H1 (cell line): Measurements from ENCODE around the gene GRIN2C. TPM values are rescaled to one million over a fixed set of nuclear protein-coding genes. Genes with fewer than 3 reads are reported as not detected.

ENCODE experiments used
- CTCF ChIA-PET: fragments of 300-600 bp; sonication (Branson Sonifier 250); formaldehyde crosslinking; loops from one replicate; lab custom pipeline; 2021; ENCODE audit not compliant: partially characterized antibody; lab: Charles Lee
- POLR2A ChIA-PET: fragments of 300-600 bp; sonication (Branson Sonifier 250); formaldehyde crosslinking; loops from one replicate; lab custom pipeline; 2021; ENCODE audit warnings: inconsistent platforms; ENCODE audit not compliant: partially characterized antibody; lab: Charles Lee
- DNase-seq, 2 experiments: peaks; one replicate each; pipeline versions ENCODE4 v3.0.0 to v3.0.0-alpha.2; 2010 to 2022; ENCODE audit warnings: low spot score in 2 of 2, low read depth in 1 of 2, mixed read lengths in 1 of 2
- FAIRE-seq: peaks from 2 replicates; lab custom pipeline; 2011; peaks lifted over from hg19 to GRCh38; lab: Jason Lieb, UNC
- H2AFZ ChIP-seq: 2 replicates; pipeline ENCODE4 v1.8.1; 2012; ENCODE audit warnings: low read length, inconsistent platforms
- H2AK5ac ChIP-seq: 2 replicates; pipeline ENCODE4 v1.6.1; 2013; ENCODE audit warnings: low read depth, low read length
- H2BK120ac ChIP-seq: replicated peaks from 2 replicates; pipeline ENCODE3; 2013; ENCODE audit warnings: low read depth, low read length, inconsistent platforms
- H2BK12ac ChIP-seq: 2 replicates; pipeline ENCODE4 v1.6.1; 2013; ENCODE audit warnings: low read depth, low read length
- H2BK15ac ChIP-seq: 2 replicates; pipeline ENCODE4 v1.6.1; 2013; ENCODE audit warnings: low read length
- H2BK20ac ChIP-seq: 2 replicates; pipeline ENCODE4 v1.6.1; 2013; ENCODE audit warnings: low read length
- H2BK5ac ChIP-seq: 2 replicates; pipeline ENCODE4 v1.6.1; 2013; ENCODE audit warnings: low read depth, low read length
- H3K14ac ChIP-seq: 2 replicates; pipeline ENCODE4 v1.6.1; 2013; ENCODE audit warnings: inconsistent platforms; ENCODE audit not compliant: insufficient read length
- H3K18ac ChIP-seq: 2 replicates; pipeline ENCODE4 v1.6.1; 2013; ENCODE audit warnings: low read length; ENCODE audit errors: extremely low read depth
- H3K23ac ChIP-seq: 2 replicates; pipeline ENCODE4 v1.6.1; 2013; ENCODE audit warnings: inconsistent platforms; ENCODE audit not compliant: insufficient read length
- H3K23me2 ChIP-seq: 2 replicates; pipeline ENCODE4 v1.6.1; 2013; ENCODE audit warnings: low read depth, low read length
- H3K27ac ChIP-seq: 2 replicates; pipeline ENCODE4 v1.6.1; 2011; ENCODE audit warnings: low read depth, low read length, inconsistent platforms
- H3K27me3 ChIP-seq, 4 experiments: replicated peaks in 1 of 4; 1 replicate in 1 of 4; 2 replicates in 3 of 4; pipeline versions ENCODE4 v1.6.1 to v1.8.1; 2011 to 2013; ENCODE audit warnings: low read length in 3 of 4, mild to moderate bottlenecking in 3 of 4, inconsistent platforms in 2 of 4, mixed read lengths in 2 of 4, moderate library complexity in 1 of 4; ENCODE audit not compliant: control insufficient read depth in 3 of 4, insufficient read depth in 3 of 4; ENCODE audit errors: extremely low read depth in 1 of 4
- H3K36me3 ChIP-seq, 4 experiments: 2 replicates each; pipeline versions ENCODE4 v1.6.1 to v1.8.1; 2011 to 2013; ENCODE audit warnings: mild to moderate bottlenecking in 4 of 4, low read length in 3 of 4, moderate library complexity in 2 of 4, control low read depth in 1 of 4, inconsistent platforms in 1 of 4; ENCODE audit not compliant: insufficient read depth in 4 of 4, control insufficient read depth in 2 of 4
- H3K4ac ChIP-seq: replicated peaks from 2 replicates; pipeline ENCODE3; 2013; ENCODE audit warnings: low read length, low read depth, mixed read lengths, inconsistent platforms; ENCODE audit not compliant: insufficient read length
- H3K4me1 ChIP-seq, 4 experiments: replicated peaks in 1 of 4; 1 replicate in 1 of 4; 2 replicates in 3 of 4; pipeline versions ENCODE4 v1.6.1 to v1.8.1; 2011 to 2013; ENCODE audit warnings: low read length in 3 of 4, inconsistent platforms in 2 of 4, mixed read lengths in 1 of 4; ENCODE audit not compliant: insufficient read depth in 4 of 4, control insufficient read depth in 3 of 4
- H3K4me2 ChIP-seq, 2 experiments: 2 replicates each; pipeline versions ENCODE4 v1.6.1 to v1.8.1; 2011 to 2013; ENCODE audit warnings: low read depth in 2 of 2, low read length in 2 of 2, control low read depth in 1 of 2, inconsistent platforms in 1 of 2, mild to moderate bottlenecking in 1 of 2; ENCODE audit not compliant: insufficient read depth in 1 of 2
- H3K4me3 ChIP-seq, 4 experiments: fragments of 200-600, 300-600 bp in 1 of 4; sonication (generic), shearing (Covaris generic), sonication (Bioruptor Twin) in 1 of 4; 2 replicates each; pipeline versions ENCODE4 v1.5.1 to v1.8.1; 2011 to 2016; ENCODE audit warnings: low read length in 4 of 4, low read depth in 3 of 4, control low read depth in 2 of 4, inconsistent platforms in 2 of 4, mild to moderate bottlenecking in 2 of 4, mixed read lengths in 1 of 4, moderate library complexity in 1 of 4; ENCODE audit not compliant: insufficient read depth in 2 of 4; ENCODE audit errors: extremely low read depth in 1 of 4
- H3K56ac ChIP-seq: replicated peaks from 2 replicates; pipeline ENCODE3; 2013; ENCODE audit warnings: low read depth, mild to moderate bottlenecking, mixed read lengths, low read length, inconsistent platforms; ENCODE audit not compliant: insufficient read length
- H3K79me1 ChIP-seq: 2 replicates; pipeline ENCODE4 v1.6.1; 2013; ENCODE audit warnings: low read depth, low read length, control low read depth
- H3K79me2 ChIP-seq, 2 experiments: 2 replicates each; pipeline versions ENCODE4 v1.6.1 to v1.8.1; 2012 to 2013; ENCODE audit warnings: low read length in 2 of 2, mild to moderate bottlenecking in 2 of 2, inconsistent platforms in 1 of 2; ENCODE audit not compliant: insufficient read depth in 2 of 2, control insufficient read depth in 1 of 2
- H3K9ac ChIP-seq, 4 experiments: replicated peaks in 1 of 4; 1 replicate in 1 of 4; 2 replicates in 3 of 4; pipeline versions ENCODE4 v1.6.1 to v1.8.1; 2011 to 2013; ENCODE audit warnings: low read depth in 3 of 4, low read length in 3 of 4, control low read depth in 2 of 4, mild to moderate bottlenecking in 2 of 4, moderate library complexity in 2 of 4, inconsistent platforms in 1 of 4; ENCODE audit errors: extremely low read depth in 1 of 4
- H3K9me3 ChIP-seq, 2 experiments: 2 replicates each; pipeline versions ENCODE4 v1.6.1 to v1.8.1; 2012 to 2013; ENCODE audit warnings: mild to moderate bottlenecking in 2 of 2, moderate library complexity in 2 of 2, control low read depth in 1 of 2, inconsistent platforms in 1 of 2, low read depth in 1 of 2, low read length in 1 of 2, mixed read lengths in 1 of 2; ENCODE audit not compliant: insufficient read depth in 2 of 2
- H4K20me1 ChIP-seq, 2 experiments: replicated peaks in 1 of 2; 2 replicates each; pipeline versions ENCODE3 to v1.8.1; 2011 to 2013; ENCODE audit warnings: inconsistent platforms in 2 of 2, low read length in 2 of 2, mild to moderate bottlenecking in 1 of 2; ENCODE audit not compliant: insufficient read depth in 2 of 2, control insufficient read depth in 1 of 2
- H4K5ac ChIP-seq: 2 replicates; pipeline ENCODE4 v1.6.1; 2013; ENCODE audit warnings: low read length, low read depth, mixed read lengths, inconsistent platforms; ENCODE audit not compliant: insufficient read length
- H4K8ac ChIP-seq: 2 replicates; pipeline ENCODE4 v1.8.0; 2013; ENCODE audit warnings: mild to moderate bottlenecking, moderate library complexity, low read length, inconsistent platforms; ENCODE audit not compliant: insufficient read depth; ENCODE audit errors: extremely low read depth
- H4K91ac ChIP-seq: replicated peaks from 2 replicates; pipeline ENCODE3; 2013; ENCODE audit warnings: low read length, mixed read lengths, inconsistent platforms; ENCODE audit not compliant: insufficient read length
- BCL11A ChIP-seq, 2 experiments: IDR thresholded peaks; one replicate each; pipeline ENCODE4 v1.6.1; 2011; ENCODE audit warnings: low read depth in 2 of 2, low read length in 2 of 2, mild to moderate bottlenecking in 2 of 2
- BRCA1 ChIP-seq: IDR thresholded peaks from 2 replicates; pipeline ENCODE4 v1.6.1; 2012; ENCODE audit warnings: low read depth, low read length, improper control_type of control experiment
- CTCF ChIP-seq, 3 experiments: IDR thresholded peaks; 1 replicate in 2 of 3; 2 replicates in 1 of 3; pipeline versions ENCODE4 v1.5.1 to v1.6.1; 2011; ENCODE audit warnings: low read length in 3 of 3, mild to moderate bottlenecking in 3 of 3, inconsistent platforms in 2 of 3, low read depth in 1 of 3, moderate library complexity in 1 of 3; ENCODE audit not compliant: insufficient read depth in 1 of 3; ENCODE audit errors: control extremely low read depth in 1 of 3
- HDAC6 ChIP-seq: IDR thresholded peaks from one replicate; pipeline ENCODE4 v1.7.1; 2012; ENCODE audit warnings: low read depth, mild to moderate bottlenecking, inconsistent platforms, low read length, moderate library complexity
- POU5F1 ChIP-seq: IDR thresholded peaks from 2 replicates; pipeline ENCODE4 v1.6.1; 2011; ENCODE audit warnings: low read depth, mild to moderate bottlenecking, low read length, moderate library complexity
- SP2 ChIP-seq: IDR thresholded peaks from 2 replicates; pipeline ENCODE4 v1.6.1; 2012; ENCODE audit warnings: mild to moderate bottlenecking, low read length, inconsistent platforms
- TAF1 ChIP-seq: IDR thresholded peaks from 2 replicates; pipeline ENCODE4 v1.6.1; 2011; ENCODE audit warnings: mild to moderate bottlenecking, low read depth, low read length
- ZNF274 ChIP-seq: IDR thresholded peaks from 2 replicates; pipeline ENCODE4 v1.7.0; 2012; ENCODE audit warnings: low read length, borderline replicate concordance; ENCODE audit errors: extremely low read depth
- WGBS, 2 experiments: shearing (Covaris generic) in 1 of 2; methylation state at CpG; one replicate each; pipeline versions ENCODE4 v1.1.6 to v1.1.7; 2013 to 2015; ENCODE audit warnings: low lambda C conversion rate in 2 of 2, mixed read lengths in 2 of 2, inconsistent platforms in 1 of 2, low coverage in 1 of 2, missing lambda C conversion rate in 1 of 2; ENCODE audit not compliant: insufficient replicate concordance in 2 of 2, insufficient coverage in 1 of 2, insufficient read length in 1 of 2; ENCODE audit errors: extremely low coverage in 1 of 2, missing lambda C conversion rate in 1 of 2; 5-methylcytosine and 5-hydroxymethylcytosine counted together
- polyA plus RNA-seq, 7 experiments: library from polyadenylated mRNA; depleted of rRNA in 3 of 7; stranded (reverse) in 5 of 7; unstranded in 2 of 7; fragments of >200 nt in 5 of 7; fragments of 200-250 nt in 2 of 7; gene quantifications; 1 replicate in 5 of 7; 2 replicates in 1 of 7; 4 replicates in 1 of 7; pipeline versions ENCODE4 v1.2.1 to v1.2.3, GENCODE V29; 2011 to 2013; ENCODE audit warnings: missing spikeins in 2 of 7, mixed read lengths in 2 of 7
- total RNA-seq: library from RNA; stranded (reverse); fragmentation: NEBNext Ultra II Directional; extraction: Animal tissue kit (Norgen Biotek cat#: 25700); gene quantifications from 2 replicates; pipeline ENCODE4 v1.2.1, GENCODE V29; 2021
- TF ChIP-seq, protein P1 (sequence below): IDR thresholded peaks from 2 replicates; pipeline ENCODE4 v1.6.1; 2011; ENCODE audit warnings: low read depth, mild to moderate bottlenecking, low read length; ENCODE audit not compliant: insufficient read depth

The GRIN2C gene
- total and polyA plus RNA-seq, 2 of the 8 experiments (the other 6 are each of a cell fraction or from before 2014, with no cell fraction given), result 0.06 to 0.07 TPM

GRCh38 chr17:74875155-74875976 lies 15.7 kb upstream of the GRIN2C start:
- 76% methylated on average over 5 of the region's 5 CpGs; no CpG with 5 or more reads in 1 of the 2 experiments for WGBS, 2 experiments
- Histone ChIP-seq H2BK20ac (no peak overlapping the region), H4K20me1 (no peaks in the 10 kb centered on the region), H2AK5ac (no peak overlapping the region), H3K4me1 (peaks cover 0 to 14% (median 6%) of the 10 kb centered on the region in 4 experiments; a peak in 6 of 7 replicates), H3K18ac (no peak overlapping the region), H2BK5ac (no peak overlapping the region), H3K27ac (no peak overlapping the region), H3K23ac (no peak overlapping the region), H3K4me2 (no peak overlapping the region), H3K79me1 (peaks cover 7% of the 10 kb centered on the region; the same call in 1 of the 2 replicates), H3K14ac (no peak overlapping the region), H4K91ac (no peak overlapping the region), H2BK120ac (no peak overlapping the region), H3K36me3 (no peaks in the 10 kb centered on the region), H4K8ac (no peak overlapping the region), H3K27me3 (peaks cover 0 to 3% (median 0%) of the 10 kb centered on the region in 4 experiments; a peak in 2 of 7 replicates), H2AFZ (no peak overlapping the region), H3K4me3 (no peak overlapping the region), H3K9ac (no peak overlapping the region), H3K56ac (no peak overlapping the region), H3K9me3 (no peaks in the 10 kb centered on the region), H3K23me2 (peaks cover 10% of the 10 kb centered on the region), H2BK12ac (no peak overlapping the region), H3K79me2 (no peaks in the 10 kb centered on the region; a peak in 1 of 4 replicates), H2BK15ac (peak overlapping the region; percentile 6; the same call in 1 of the 2 replicates), H3K4ac (no peak overlapping the region), H4K5ac (no peak overlapping the region)
- ChIA-PET CTCF (interaction anchor here (0.6 to 81.0 kb wide), 9 partner anchors 12 to 138 kb away, joined by 3 to 2981 read pairs (median 5); partner anchors contain the start of genes GRIN2C, NAT9 and OTOP2), POLR2A (interaction anchor here (1.1 to 1.6 kb wide), 3 partner anchors 16 to 49 kb away, joined by 3 to 5 read pairs (median 4); partner anchors contain the start of gene OTOP2)
- FAIRE-seq (no peak), DNase-seq (no peak)
- TF ChIP-seq POU5F1 (no peak), SP2 (no peak), BCL11A (IDR thresholded peaks at IDR 0.05; ENCODE audit: low read depth in 2 of 2, low read length in 2 of 2) (no peak), CTCF (IDR thresholded peaks at IDR 0.05; ENCODE audit: control extremely low read depth in 1 of 3, insufficient read depth in 1 of 3, low read depth in 1 of 3, low read length in 3 of 3) (no peak), BRCA1 (no peak), ZNF274 (no peak), HDAC6 (no peak), TAF1 (no peak)
- TF ChIP-seq, protein P1, sequence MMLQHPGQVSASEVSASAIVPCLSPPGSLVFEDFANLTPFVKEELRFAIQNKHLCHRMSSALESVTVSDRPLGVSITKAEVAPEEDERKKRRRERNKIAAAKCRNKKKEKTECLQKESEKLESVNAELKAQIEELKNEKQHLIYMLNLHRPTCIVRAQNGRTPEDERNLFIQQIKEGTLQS, result no peak
